Liver (tissue), 9 donors: ENCODE measurements around the gene ZBED2. TPM values are rescaled to one million over a fixed set of nuclear protein-coding genes. Genes with fewer than 3 reads are reported as not detected.

Experiments used
- DNase-seq: peaks from one replicate; pipeline ENCODE4 v3.0.0-alpha.2; 2017; ENCODE audit warnings: low spot score
- H3K27ac ChIP-seq, 2 donors: one replicate each; pipeline ENCODE4 v1.7.0; 2013; ENCODE audit warnings: inconsistent platforms in 2 of 2, low read length in 2 of 2, control low read depth in 1 of 2, low read depth in 1 of 2, mild to moderate bottlenecking in 1 of 2
- H3K27me3 ChIP-seq, 4 donors: one replicate each; pipeline versions ENCODE4 v1.6.1 to v1.7.0; 2013; ENCODE audit warnings: low read length in 3 of 4, inconsistent platforms in 1 of 4, mild to moderate bottlenecking in 1 of 4, moderate library complexity in 1 of 4; ENCODE audit not compliant: control insufficient read depth in 4 of 4, insufficient read depth in 4 of 4
- H3K36me3 ChIP-seq, 4 donors: one replicate each; pipeline versions ENCODE4 v1.6.1 to v1.7.0; 2013; ENCODE audit warnings: low read length in 3 of 4, mild to moderate bottlenecking in 3 of 4, low read depth in 1 of 4, moderate library complexity in 1 of 4; ENCODE audit not compliant: control insufficient read depth in 4 of 4, insufficient read depth in 3 of 4
- H3K4me1 ChIP-seq, 4 donors: one replicate each; pipeline versions ENCODE4 v1.6.1 to v1.7.0; 2013; ENCODE audit warnings: low read length in 3 of 4, mild to moderate bottlenecking in 3 of 4, moderate library complexity in 1 of 4; ENCODE audit not compliant: control insufficient read depth in 4 of 4, insufficient read depth in 4 of 4
- H3K4me3 ChIP-seq, 3 donors: one replicate each; pipeline versions ENCODE4 v1.6.1 to v1.7.0; 2013; ENCODE audit warnings: low read length in 3 of 3, control low read depth in 1 of 3, low read depth in 1 of 3, mild to moderate bottlenecking in 1 of 3
- H3K9ac ChIP-seq, 2 donors: one replicate each; pipeline ENCODE4 v1.7.0; 2013; ENCODE audit warnings: low read length in 2 of 2, mild to moderate bottlenecking in 2 of 2, moderate library complexity in 2 of 2, control low read depth in 1 of 2, low read depth in 1 of 2
- H3K9me3 ChIP-seq, 4 donors: one replicate each; pipeline versions ENCODE4 v1.6.1 to v1.7.0; 2013; ENCODE audit warnings: low read length in 3 of 4; ENCODE audit not compliant: control insufficient read depth in 4 of 4
- EGR1 ChIP-seq, 2 donors: IDR thresholded peaks; 2 replicates each; pipeline ENCODE4 v1.6.1; 2016 to 2018; ENCODE audit warnings: antibody characterized with exemption in 2 of 2, low read depth in 2 of 2
- FOXA1 ChIP-seq: IDR thresholded peaks from 2 replicates; pipeline ENCODE4 v1.6.1; 2016; ENCODE audit warnings: antibody characterized with exemption
- FOXA2 ChIP-seq: IDR thresholded peaks from 2 replicates; pipeline ENCODE4 v1.6.1; 2016; ENCODE audit warnings: antibody characterized with exemption
- GABPA ChIP-seq, 2 donors: IDR thresholded peaks in 1 of 2; conservative IDR thresholded peaks in 1 of 2; 2 replicates each; pipeline ENCODE4 v1.6.1; 2016; ENCODE audit warnings: antibody characterized with exemption in 2 of 2, mild to moderate bottlenecking in 1 of 2, moderate library complexity in 1 of 2
- HNF4A ChIP-seq, 2 donors: conservative IDR thresholded peaks; 2 replicates each; pipeline ENCODE4 v1.6.1; 2016; ENCODE audit warnings: antibody characterized with exemption in 2 of 2, mild to moderate bottlenecking in 2 of 2
- JUND ChIP-seq, 2 donors: IDR thresholded peaks; 2 replicates each; pipeline ENCODE4 v1.6.1; 2016; ENCODE audit warnings: antibody characterized with exemption in 2 of 2
- NR2F2 ChIP-seq: IDR thresholded peaks from 2 replicates; pipeline ENCODE4 v1.6.1; 2016; ENCODE audit warnings: antibody characterized with exemption
- RAD21 ChIP-seq, 2 donors: IDR thresholded peaks; 2 replicates each; pipeline ENCODE4 v1.6.1; 2016; ENCODE audit warnings: antibody characterized with exemption in 2 of 2, mild to moderate bottlenecking in 2 of 2
- RXRA ChIP-seq, 2 donors: IDR thresholded peaks; 2 replicates each; pipeline ENCODE4 v1.6.1; 2017 to 2018; ENCODE audit warnings: antibody characterized with exemption in 2 of 2, mild to moderate bottlenecking in 1 of 2
- SP1 ChIP-seq: IDR thresholded peaks from 2 replicates; pipeline ENCODE4 v1.6.1; 2018; ENCODE audit warnings: antibody characterized with exemption, mild to moderate bottlenecking
- TAF1 ChIP-seq: conservative IDR thresholded peaks from 2 replicates; pipeline ENCODE4 v1.6.1; 2016; ENCODE audit warnings: antibody characterized with exemption, mild to moderate bottlenecking
- YY1 ChIP-seq: IDR thresholded peaks from 2 replicates; pipeline ENCODE4 v1.6.1; 2016; ENCODE audit warnings: antibody characterized with exemption, mild to moderate bottlenecking
- WGBS: extraction: QIAGEN DNeasy Blood & Tissue Kit; methylation state at CpG from one replicate; pipeline ENCODE4 v1.1.7; 2013; 5-methylcytosine and 5-hydroxymethylcytosine counted together
- polyA plus RNA-seq, 2 donors: library from polyadenylated mRNA; stranded (reverse) in 1 of 2; unstranded in 1 of 2; fragments of 200-250 nt in 1 of 2; fragments of >200 nt in 1 of 2; fragmentation: Nextera tagmentation in 1 of 2; extraction: Ambion mirVana in 1 of 2; gene quantifications; one replicate each; pipeline versions ENCODE4 v1.2.1 to v1.2.3, GENCODE V29; 2013 to 2015
- total RNA-seq, 2 donors: library from RNA; depleted of rRNA; stranded (reverse); fragments of >200 nt; gene quantifications; one replicate each; pipeline ENCODE4 v1.2.3, GENCODE V29; 2014
- TF ChIP-seq, protein P1 (sequence below): fragments of 150-350 bp; IDR thresholded peaks from 2 replicates; pipeline ENCODE4 v1.5.1; 2017; ENCODE audit warnings: improper control_type of control experiment, low read depth, low read length; ENCODE audit not compliant: missing input control
- TF ChIP-seq, protein P2 (sequence below): IDR thresholded peaks from 2 replicates; pipeline ENCODE4 v1.6.1; 2016; ENCODE audit warnings: antibody characterized with exemption
- TF ChIP-seq, protein P3 (sequence below): IDR thresholded peaks from 2 replicates; pipeline ENCODE4 v1.6.1; 2016; ENCODE audit warnings: antibody characterized with exemption
- TF ChIP-seq, protein P4 (sequence below): IDR thresholded peaks from 2 replicates; pipeline ENCODE4 v1.6.1; 2016; ENCODE audit warnings: antibody characterized with exemption
- TF ChIP-seq, protein P5 (sequence below): IDR thresholded peaks from 2 replicates; pipeline ENCODE4 v1.6.1; 2016; ENCODE audit warnings: antibody characterized with exemption, mild to moderate bottlenecking
- donor health status: healthy.
- donor health status: healthy.
- donor health status: healthy.
- donor health status: healthy.
- donor health status: healthy.

Gene ZBED2
- total and polyA plus RNA-seq, 4 donors, result not detected

DNA sequence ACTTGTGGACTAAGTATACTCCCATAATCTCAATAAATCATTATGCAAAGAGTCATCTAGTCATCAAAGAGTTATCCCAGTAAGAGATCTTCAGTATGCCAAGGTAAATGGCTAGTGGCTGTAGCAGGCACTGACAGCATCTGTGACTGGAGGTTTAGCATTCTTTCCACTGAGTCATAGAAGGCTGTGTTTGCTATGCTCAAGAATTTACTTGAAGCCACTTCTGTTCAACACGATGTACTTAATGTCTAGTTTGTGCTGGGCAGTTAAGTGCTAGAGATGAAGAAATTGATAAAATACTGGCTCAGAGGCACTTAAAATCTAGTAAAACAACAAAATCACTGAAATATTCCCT lies 13.0 kb downstream of the ZBED2 start:
- no peak overlapping the region for H3K27ac ChIP-seq
- WGBS, result 68% methylated on average over 1 of the region's 1 CpG

DNA sequence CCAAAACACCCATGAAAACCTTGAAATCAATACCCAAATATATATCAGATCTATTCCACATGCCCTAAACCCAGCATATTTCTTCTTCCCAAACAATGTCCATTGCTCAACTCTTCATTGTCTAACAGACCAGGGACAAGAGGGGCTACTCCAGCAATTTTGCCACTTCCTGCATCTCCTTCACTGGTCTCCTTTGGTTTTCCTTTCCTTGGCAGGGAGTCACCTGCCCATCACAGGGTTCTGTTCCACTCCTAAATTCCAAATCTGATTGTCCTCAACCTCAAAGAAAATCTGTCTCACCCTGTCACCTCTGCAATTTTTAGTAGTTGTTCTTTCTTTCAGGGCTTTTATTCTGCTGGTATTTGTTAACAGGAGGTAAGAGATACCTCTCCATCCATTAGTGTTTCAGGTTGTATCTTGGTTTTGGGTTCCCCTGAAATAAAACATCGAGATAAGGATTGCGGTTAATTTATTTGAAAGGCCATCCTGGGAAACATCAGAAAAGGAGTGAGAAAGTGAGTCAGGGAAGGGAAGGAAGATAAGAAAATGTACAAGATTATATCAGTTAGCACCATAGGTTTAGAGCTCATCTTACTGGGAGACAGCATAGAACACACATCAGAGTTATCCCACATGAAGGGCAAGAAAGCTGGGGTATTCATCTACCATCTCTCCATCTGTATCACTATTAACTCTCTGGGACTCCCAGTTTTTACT lies 13.6 kb downstream of the ZBED2 start:
- DNase-seq, result no peak
- TF ChIP-seq RXRA (IDR thresholded peaks at IDR 0.05), result no peak
- TF ChIP-seq FOXA2, result no peak
- no peak for TF ChIP-seq SP1
- TF ChIP-seq FOXA1, result no peak
- 87% methylated on average over 2 of the region's 2 CpGs for WGBS

More for the DNA sequence above, 13.0 kb downstream of the ZBED2 start:
- no peak for DNase-seq
- no peak for TF ChIP-seq JUND (IDR thresholded peaks at IDR 0.05)
- TF ChIP-seq, protein P1, sequence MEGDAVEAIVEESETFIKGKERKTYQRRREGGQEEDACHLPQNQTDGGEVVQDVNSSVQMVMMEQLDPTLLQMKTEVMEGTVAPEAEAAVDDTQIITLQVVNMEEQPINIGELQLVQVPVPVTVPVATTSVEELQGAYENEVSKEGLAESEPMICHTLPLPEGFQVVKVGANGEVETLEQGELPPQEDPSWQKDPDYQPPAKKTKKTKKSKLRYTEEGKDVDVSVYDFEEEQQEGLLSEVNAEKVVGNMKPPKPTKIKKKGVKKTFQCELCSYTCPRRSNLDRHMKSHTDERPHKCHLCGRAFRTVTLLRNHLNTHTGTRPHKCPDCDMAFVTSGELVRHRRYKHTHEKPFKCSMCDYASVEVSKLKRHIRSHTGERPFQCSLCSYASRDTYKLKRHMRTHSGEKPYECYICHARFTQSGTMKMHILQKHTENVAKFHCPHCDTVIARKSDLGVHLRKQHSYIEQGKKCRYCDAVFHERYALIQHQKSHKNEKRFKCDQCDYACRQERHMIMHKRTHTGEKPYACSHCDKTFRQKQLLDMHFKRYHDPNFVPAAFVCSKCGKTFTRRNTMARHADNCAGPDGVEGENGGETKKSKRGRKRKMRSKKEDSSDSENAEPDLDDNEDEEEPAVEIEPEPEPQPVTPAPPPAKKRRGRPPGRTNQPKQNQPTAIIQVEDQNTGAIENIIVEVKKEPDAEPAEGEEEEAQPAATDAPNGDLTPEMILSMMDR, result no peak
- TF ChIP-seq FOXA2, result no peak
- TF ChIP-seq, protein P2, sequence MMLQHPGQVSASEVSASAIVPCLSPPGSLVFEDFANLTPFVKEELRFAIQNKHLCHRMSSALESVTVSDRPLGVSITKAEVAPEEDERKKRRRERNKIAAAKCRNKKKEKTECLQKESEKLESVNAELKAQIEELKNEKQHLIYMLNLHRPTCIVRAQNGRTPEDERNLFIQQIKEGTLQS, result no peak
- H3K9ac ChIP-seq, result no peak overlapping the region
- H3K9me3 ChIP-seq, result no peaks in the 10 kb centered on the region
- peaks cover 0 to 3% (median 0%) of the 10 kb centered on the region in 4 donors for H3K27me3 ChIP-seq
- H3K36me3 ChIP-seq, result no peaks in the 10 kb centered on the region
- no peaks in the 10 kb centered on the region for H3K4me1 ChIP-seq
- H3K4me3 ChIP-seq, result no peak overlapping the region

DNA sequence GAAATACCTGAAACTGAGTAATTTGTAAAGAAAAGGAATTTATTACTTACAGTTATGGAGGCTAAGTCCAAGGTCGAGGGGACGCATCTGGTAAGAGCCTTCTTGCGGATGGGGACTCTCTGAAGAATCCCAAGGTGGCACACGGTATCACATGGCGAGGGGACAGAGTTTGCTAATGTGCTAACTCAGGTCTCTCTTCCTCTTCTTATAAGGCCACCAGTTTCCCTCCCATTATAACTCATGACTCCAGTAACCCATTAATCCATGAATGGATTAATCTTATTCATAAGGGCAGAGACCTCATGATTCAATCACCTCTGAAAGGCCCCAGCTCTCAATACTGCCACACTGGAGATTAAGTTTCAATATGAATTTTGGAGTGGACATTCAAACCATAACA lies 15.7 kb downstream of the ZBED2 start:
- no peaks in the 10 kb centered on the region for H3K9me3 ChIP-seq
- no peak overlapping the region for H3K4me3 ChIP-seq
- H3K36me3 ChIP-seq, result no peaks in the 10 kb centered on the region
- DNase-seq, result no peak
- H3K27me3 ChIP-seq, result peaks cover 0 to 3% (median 0%) of the 10 kb centered on the region in 4 donors
- H3K27ac ChIP-seq, result no peak overlapping the region
- no peaks in the 10 kb centered on the region for H3K4me1 ChIP-seq
- 92% methylated on average over 5 of the region's 5 CpGs for WGBS
- H3K9ac ChIP-seq, result no peak overlapping the region
- TF ChIP-seq GABPA (IDR thresholded peaks at IDR 0.05 in 1 of 2, conservative IDR thresholded peaks at IDR 0.05 in 1 of 2) (no peak), SP1 (no peak), TAF1 (no peak), EGR1 (IDR thresholded peaks at IDR 0.05; ENCODE audit: low read depth in 2 of 2) (no peak), FOXA2 (no peak), RAD21 (IDR thresholded peaks at IDR 0.05) (no peak), YY1 (no peak), HNF4A (conservative IDR thresholded peaks at IDR 0.05) (no peak), NR2F2 (no peak)
- TF ChIP-seq, protein P3, sequence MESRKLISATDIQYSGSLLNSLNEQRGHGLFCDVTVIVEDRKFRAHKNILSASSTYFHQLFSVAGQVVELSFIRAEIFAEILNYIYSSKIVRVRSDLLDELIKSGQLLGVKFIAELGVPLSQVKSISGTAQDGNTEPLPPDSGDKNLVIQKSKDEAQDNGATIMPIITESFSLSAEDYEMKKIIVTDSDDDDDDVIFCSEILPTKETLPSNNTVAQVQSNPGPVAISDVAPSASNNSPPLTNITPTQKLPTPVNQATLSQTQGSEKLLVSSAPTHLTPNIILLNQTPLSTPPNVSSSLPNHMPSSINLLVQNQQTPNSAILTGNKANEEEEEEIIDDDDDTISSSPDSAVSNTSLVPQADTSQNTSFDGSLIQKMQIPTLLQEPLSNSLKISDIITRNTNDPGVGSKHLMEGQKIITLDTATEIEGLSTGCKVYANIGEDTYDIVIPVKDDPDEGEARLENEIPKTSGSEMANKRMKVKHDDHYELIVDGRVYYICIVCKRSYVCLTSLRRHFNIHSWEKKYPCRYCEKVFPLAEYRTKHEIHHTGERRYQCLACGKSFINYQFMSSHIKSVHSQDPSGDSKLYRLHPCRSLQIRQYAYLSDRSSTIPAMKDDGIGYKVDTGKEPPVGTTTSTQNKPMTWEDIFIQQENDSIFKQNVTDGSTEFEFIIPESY, result no peak
- TF ChIP-seq, protein P4, sequence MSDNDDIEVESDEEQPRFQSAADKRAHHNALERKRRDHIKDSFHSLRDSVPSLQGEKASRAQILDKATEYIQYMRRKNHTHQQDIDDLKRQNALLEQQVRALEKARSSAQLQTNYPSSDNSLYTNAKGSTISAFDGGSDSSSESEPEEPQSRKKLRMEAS, result no peak
- TF ChIP-seq, protein P5, sequence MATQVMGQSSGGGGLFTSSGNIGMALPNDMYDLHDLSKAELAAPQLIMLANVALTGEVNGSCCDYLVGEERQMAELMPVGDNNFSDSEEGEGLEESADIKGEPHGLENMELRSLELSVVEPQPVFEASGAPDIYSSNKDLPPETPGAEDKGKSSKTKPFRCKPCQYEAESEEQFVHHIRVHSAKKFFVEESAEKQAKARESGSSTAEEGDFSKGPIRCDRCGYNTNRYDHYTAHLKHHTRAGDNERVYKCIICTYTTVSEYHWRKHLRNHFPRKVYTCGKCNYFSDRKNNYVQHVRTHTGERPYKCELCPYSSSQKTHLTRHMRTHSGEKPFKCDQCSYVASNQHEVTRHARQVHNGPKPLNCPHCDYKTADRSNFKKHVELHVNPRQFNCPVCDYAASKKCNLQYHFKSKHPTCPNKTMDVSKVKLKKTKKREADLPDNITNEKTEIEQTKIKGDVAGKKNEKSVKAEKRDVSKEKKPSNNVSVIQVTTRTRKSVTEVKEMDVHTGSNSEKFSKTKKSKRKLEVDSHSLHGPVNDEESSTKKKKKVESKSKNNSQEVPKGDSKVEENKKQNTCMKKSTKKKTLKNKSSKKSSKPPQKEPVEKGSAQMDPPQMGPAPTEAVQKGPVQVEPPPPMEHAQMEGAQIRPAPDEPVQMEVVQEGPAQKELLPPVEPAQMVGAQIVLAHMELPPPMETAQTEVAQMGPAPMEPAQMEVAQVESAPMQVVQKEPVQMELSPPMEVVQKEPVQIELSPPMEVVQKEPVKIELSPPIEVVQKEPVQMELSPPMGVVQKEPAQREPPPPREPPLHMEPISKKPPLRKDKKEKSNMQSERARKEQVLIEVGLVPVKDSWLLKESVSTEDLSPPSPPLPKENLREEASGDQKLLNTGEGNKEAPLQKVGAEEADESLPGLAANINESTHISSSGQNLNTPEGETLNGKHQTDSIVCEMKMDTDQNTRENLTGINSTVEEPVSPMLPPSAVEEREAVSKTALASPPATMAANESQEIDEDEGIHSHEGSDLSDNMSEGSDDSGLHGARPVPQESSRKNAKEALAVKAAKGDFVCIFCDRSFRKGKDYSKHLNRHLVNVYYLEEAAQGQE, result no peak
- TF ChIP-seq, protein P1, result no peak
- TF ChIP-seq, protein P2, result no peak

More for the DNA sequence above, 13.6 kb downstream of the ZBED2 start:
- Histone ChIP-seq H3K9me3 (no peaks in the 10 kb centered on the region), H3K4me3 (no peak overlapping the region), H3K27me3 (peaks cover 0 to 3% (median 0%) of the 10 kb centered on the region in 4 donors), H3K9ac (no peak overlapping the region), H3K4me1 (no peaks in the 10 kb centered on the region), H3K27ac (no peak overlapping the region), H3K36me3 (no peaks in the 10 kb centered on the region)
